Osteoblast (primary cell): ENCODE results near the gene ZNF674. TPM values are rescaled to one million over a fixed set of nuclear protein-coding genes. Genes with fewer than 3 reads are reported as not detected.

Experiments
- DNase-seq: peaks from one replicate; pipeline ENCODE4 v3.0.0; 2011; ENCODE audit warnings: low spot score, mixed read lengths; ENCODE audit not compliant: insufficient read length; ENCODE audit errors: missing footprints
- H2AFZ ChIP-seq: 2 replicates; pipeline ENCODE4 v1.6.0; 2011; ENCODE audit warnings: mild to moderate bottlenecking, low read length
- H3K27ac ChIP-seq: 2 replicates; pipeline ENCODE4 v1.5.1; 2011; ENCODE audit warnings: mild to moderate bottlenecking, low read depth, low read length, moderate library complexity
- H3K27me3 ChIP-seq: 2 replicates; pipeline ENCODE4 v1.6.0; 2012; ENCODE audit warnings: mild to moderate bottlenecking, control low read depth, inconsistent platforms, low read length, moderate library complexity; ENCODE audit not compliant: insufficient read depth
- H3K36me3 ChIP-seq: 2 replicates; pipeline ENCODE4 v1.5.1; 2011; ENCODE audit warnings: mild to moderate bottlenecking, low read length, control low read depth, moderate library complexity; ENCODE audit not compliant: insufficient read depth
- H3K4me1 ChIP-seq: 2 replicates; pipeline ENCODE4 v1.5.1; 2011; ENCODE audit warnings: mild to moderate bottlenecking, low read length, control low read depth, moderate library complexity; ENCODE audit not compliant: insufficient read depth
- H3K4me2 ChIP-seq: 2 replicates; pipeline ENCODE4 v1.6.0; 2011; ENCODE audit warnings: mild to moderate bottlenecking, low read length; ENCODE audit not compliant: insufficient read depth
- H3K4me3 ChIP-seq: fragments of 200-600 bp; sonication (generic); 3 replicates; pipeline ENCODE4 v1.5.1; 2012; ENCODE audit warnings: mild to moderate bottlenecking, low read length, inconsistent platforms; ENCODE audit not compliant: insufficient read depth
- H3K79me2 ChIP-seq: 2 replicates; pipeline ENCODE4 v1.6.0; 2012; ENCODE audit warnings: mild to moderate bottlenecking, low read length, control low read depth, inconsistent platforms; ENCODE audit not compliant: insufficient read depth
- H3K9me3 ChIP-seq: 2 replicates; pipeline ENCODE4 v1.5.1; 2011; ENCODE audit warnings: low read depth, low read length, control low read depth
- H4K20me1 ChIP-seq: 2 replicates; pipeline ENCODE4 v1.6.0; 2012; ENCODE audit warnings: mild to moderate bottlenecking, low read length, control low read depth; ENCODE audit not compliant: insufficient read depth
- total RNA-seq: library from RNA; depleted of rRNA; stranded (reverse); fragments of >200 nt; gene quantifications from 2 replicates; pipeline ENCODE4 v1.2.3, GENCODE V29; 2012
- TF ChIP-seq, protein P1 (sequence below): IDR thresholded peaks from 2 replicates; pipeline ENCODE4 v1.5.1; 2011; ENCODE audit warnings: mild to moderate bottlenecking, low read depth, low read length, moderate library complexity; ENCODE audit errors: extremely low read depth

ZNF674 gene
- total RNA-seq, 1 donor = 4.7 TPM

DNA sequence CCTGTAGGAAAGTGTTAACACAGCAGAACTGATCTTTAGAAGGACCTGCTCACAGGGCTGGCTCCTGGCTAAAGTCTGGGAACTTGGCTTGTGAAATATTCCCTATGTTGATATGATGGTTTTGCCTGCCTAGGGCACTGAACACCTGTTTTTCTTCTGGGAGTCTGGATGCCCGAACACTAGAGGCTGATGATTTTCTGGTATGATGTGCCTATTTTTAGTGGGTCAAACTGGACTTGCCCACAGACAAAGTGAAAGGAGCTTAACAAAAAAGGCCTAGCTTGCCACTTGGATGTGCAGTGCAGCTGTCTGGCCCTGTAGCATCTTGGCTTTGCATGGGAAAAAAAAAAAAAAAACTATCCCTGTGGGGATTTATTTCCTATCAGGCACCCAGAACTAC lies 39.1 kb downstream of the ZNF674 start:
- Histone ChIP-seq H3K79me2 (no peaks in the 10 kb centered on the region), H4K20me1 (no peaks in the 10 kb centered on the region), H3K27me3 (no peaks in the 10 kb centered on the region), H3K36me3 (no peaks in the 10 kb centered on the region), H2AFZ (no peak overlapping the region), H3K4me1 (no peaks in the 10 kb centered on the region), H3K4me2 (no peak overlapping the region), H3K9me3 (peaks cover 6% of the 10 kb centered on the region), H3K27ac (no peak overlapping the region), H3K4me3 (no peak overlapping the region)
- no peak for DNase-seq
- TF ChIP-seq, protein P1, sequence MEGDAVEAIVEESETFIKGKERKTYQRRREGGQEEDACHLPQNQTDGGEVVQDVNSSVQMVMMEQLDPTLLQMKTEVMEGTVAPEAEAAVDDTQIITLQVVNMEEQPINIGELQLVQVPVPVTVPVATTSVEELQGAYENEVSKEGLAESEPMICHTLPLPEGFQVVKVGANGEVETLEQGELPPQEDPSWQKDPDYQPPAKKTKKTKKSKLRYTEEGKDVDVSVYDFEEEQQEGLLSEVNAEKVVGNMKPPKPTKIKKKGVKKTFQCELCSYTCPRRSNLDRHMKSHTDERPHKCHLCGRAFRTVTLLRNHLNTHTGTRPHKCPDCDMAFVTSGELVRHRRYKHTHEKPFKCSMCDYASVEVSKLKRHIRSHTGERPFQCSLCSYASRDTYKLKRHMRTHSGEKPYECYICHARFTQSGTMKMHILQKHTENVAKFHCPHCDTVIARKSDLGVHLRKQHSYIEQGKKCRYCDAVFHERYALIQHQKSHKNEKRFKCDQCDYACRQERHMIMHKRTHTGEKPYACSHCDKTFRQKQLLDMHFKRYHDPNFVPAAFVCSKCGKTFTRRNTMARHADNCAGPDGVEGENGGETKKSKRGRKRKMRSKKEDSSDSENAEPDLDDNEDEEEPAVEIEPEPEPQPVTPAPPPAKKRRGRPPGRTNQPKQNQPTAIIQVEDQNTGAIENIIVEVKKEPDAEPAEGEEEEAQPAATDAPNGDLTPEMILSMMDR = no peak

DNA sequence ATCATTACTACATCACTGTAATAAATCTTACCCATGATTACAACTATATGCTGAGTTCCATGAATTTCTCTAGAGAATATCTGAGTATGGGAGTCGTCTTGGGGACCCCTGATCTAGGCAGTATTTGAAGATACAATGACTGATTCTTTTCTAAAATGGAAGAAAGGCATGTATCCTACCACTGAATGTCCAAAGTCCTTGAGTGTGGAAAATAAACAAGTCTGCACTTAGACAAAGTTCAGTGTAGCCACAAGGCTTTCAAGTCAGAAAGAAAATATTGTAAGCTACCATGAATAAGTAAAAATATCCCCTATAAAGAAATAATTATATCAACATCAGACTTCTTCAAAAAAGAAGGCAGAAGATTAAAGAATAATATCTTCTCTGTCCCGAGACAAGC lies 42.4 kb downstream of the ZNF674 start:
- H3K4me1 ChIP-seq = no peaks in the 10 kb centered on the region
- H3K27me3 ChIP-seq = no peaks in the 10 kb centered on the region
- no peak for DNase-seq
- H3K79me2 ChIP-seq = no peaks in the 10 kb centered on the region
- no peak overlapping the region for H3K4me3 ChIP-seq
- H4K20me1 ChIP-seq = no peaks in the 10 kb centered on the region
- no peak overlapping the region for H3K27ac ChIP-seq
- H3K4me2 ChIP-seq = no peak overlapping the region
- TF ChIP-seq, protein P1 = no peak
- H3K9me3 ChIP-seq = peaks cover 23% of the 10 kb centered on the region
- no peak overlapping the region for H2AFZ ChIP-seq
- peaks cover 3% of the 10 kb centered on the region for H3K36me3 ChIP-seq

DNA sequence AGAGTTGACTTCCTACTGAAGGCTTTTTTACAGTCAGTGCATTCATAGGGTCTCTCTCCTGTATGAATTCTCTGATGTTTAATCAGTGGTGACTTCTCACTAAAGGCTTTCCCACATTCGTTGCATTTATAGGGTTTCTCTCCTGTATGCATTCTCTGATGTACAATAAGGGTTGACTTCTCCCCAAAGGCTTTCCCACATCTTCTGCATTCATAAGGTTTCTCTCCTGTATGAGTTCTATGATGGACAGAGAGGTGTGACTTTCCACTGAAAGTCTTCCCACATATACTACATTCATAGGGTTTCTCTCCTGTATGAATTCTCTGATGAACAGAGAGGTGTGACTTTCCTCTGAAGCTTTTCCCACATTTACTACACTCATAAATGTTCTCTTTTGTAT lies 45.2 kb downstream of the ZNF674 start:
- Histone ChIP-seq H3K4me2 (no peak overlapping the region), H3K27me3 (no peaks in the 10 kb centered on the region), H3K79me2 (no peaks in the 10 kb centered on the region), H3K9me3 (peaks cover 28% of the 10 kb centered on the region), H3K36me3 (peaks cover 3% of the 10 kb centered on the region), H3K4me3 (no peak overlapping the region), H4K20me1 (no peaks in the 10 kb centered on the region), H3K27ac (no peak overlapping the region), H2AFZ (no peak overlapping the region), H3K4me1 (no peaks in the 10 kb centered on the region)
- DNase-seq = no peak
- TF ChIP-seq, protein P1 = no peak

DNA sequence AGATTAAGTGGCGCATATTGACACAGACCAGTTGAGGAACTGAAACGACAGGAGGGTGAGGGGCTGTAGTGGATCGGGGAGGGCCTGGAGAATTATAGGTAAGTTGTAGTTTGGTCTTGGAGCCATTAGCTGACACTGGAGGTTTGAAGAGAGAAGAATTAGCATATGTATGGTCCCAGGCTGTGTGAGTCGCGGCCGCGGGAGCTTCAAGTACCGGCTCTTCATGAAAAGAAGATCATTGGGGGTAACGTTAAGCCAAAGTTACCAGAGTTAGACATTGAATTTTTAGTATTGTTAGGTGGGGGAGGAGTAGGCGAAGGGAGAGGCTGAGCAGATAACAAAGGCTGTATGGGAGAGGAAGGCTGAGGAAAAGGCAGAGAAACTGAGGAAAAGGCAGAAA lies 56.5 kb downstream of the ZNF674 start:
- no peak overlapping the region for H2AFZ ChIP-seq

More for the DNA sequence above, 56.5 kb downstream of the ZNF674 start:
- Histone ChIP-seq H3K4me3 (no peak overlapping the region), H3K27ac (no peak overlapping the region), H3K4me1 (no peaks in the 10 kb centered on the region), H4K20me1 (no peaks in the 10 kb centered on the region), H3K79me2 (no peaks in the 10 kb centered on the region), H3K9me3 (no peaks in the 10 kb centered on the region), H3K4me2 (no peak overlapping the region), H3K27me3 (no peaks in the 10 kb centered on the region), H3K36me3 (no peaks in the 10 kb centered on the region)
- no peak for DNase-seq
- TF ChIP-seq, protein P1 = no peak
